ENCODE results near the gene SH3PXD2A.

SH3PXD2A gene

GRCh38 chr10:103843045-103843444 lies 12.3 kb downstream of the SH3PXD2A start:
- Histone ChIP-seq H3K9me3 (no peaks in the 10 kb centered on the region), H3K4me1 (peaks cover 0 to 51% (median 38%) of the 10 kb centered on the region in 4 donors), H3K36me3 (no peaks in the 10 kb centered on the region), H3K27me3 (no peaks in the 10 kb centered on the region), H3K4me3 (no peak overlapping the region), H3K27ac (peak overlapping the region; percentile 71 to 81)
- intact Hi-C loops (cut with DNase I; ENCODE audit: low total_unique reads), result no loop called here
- TF ChIP-seq CTCF (IDR thresholded peaks at IDR 0.05), result no peak
- DNase-seq, result no peak

- Histone ChIP-seq H3K9me3 (no peaks in the 10 kb centered on the region), H3K4me3 (no peak overlapping the region), H3K27ac (peak overlapping the region; percentile 71 to 81), H3K27me3 (no peaks in the 10 kb centered on the region), H3K4me1 (peaks cover 0 to 52% (median 38%) of the 10 kb centered on the region in 4 donors), H3K36me3 (no peaks in the 10 kb centered on the region)
- TF ChIP-seq CTCF (IDR thresholded peaks at IDR 0.05), result no peak
- DNase-seq, result no peak
- intact Hi-C loops (cut with DNase I; ENCODE audit: low total_unique reads), result no loop called here
These were observed 12.8 kb downstream of the SH3PXD2A start for GRCh38 chr10:103842605-103843004.

- no peaks in the 10 kb centered on the region for H3K27me3 ChIP-seq
- no peak for DNase-seq
- intact Hi-C loops (cut with DNase I; ENCODE audit: low total_unique reads), result no loop called here
- no peaks in the 10 kb centered on the region for H3K9me3 ChIP-seq
- no peak overlapping the region for H3K27ac ChIP-seq
- H3K4me1 ChIP-seq, result peaks cover 0 to 52% (median 38%) of the 10 kb centered on the region in 4 donors
- no peak for TF ChIP-seq CTCF (IDR thresholded peaks at IDR 0.05)
- H3K4me3 ChIP-seq, result no peak overlapping the region
- no peaks in the 10 kb centered on the region for H3K36me3 ChIP-seq
These were observed 13.9 kb downstream of the SH3PXD2A start for GRCh38 chr10:103841519-103841918.

- Histone ChIP-seq H3K4me1 (peaks cover 0 to 56% (median 41%) of the 10 kb centered on the region in 4 donors), H3K9me3 (no peaks in the 10 kb centered on the region), H3K27me3 (no peaks in the 10 kb centered on the region), H3K4me3 (no peak overlapping the region), H3K27ac (no peak overlapping the region), H3K36me3 (no peaks in the 10 kb centered on the region)
- DNase-seq, result no peak
- no peak for TF ChIP-seq CTCF (IDR thresholded peaks at IDR 0.05)
- intact Hi-C loops (cut with DNase I; ENCODE audit: low total_unique reads), result no loop called here
These were observed 14.7 kb downstream of the SH3PXD2A start for GRCh38 chr10:103840740-103841070.

- no peaks in the 10 kb centered on the region for H3K27me3 ChIP-seq
- intact Hi-C loops (cut with DNase I; ENCODE audit: low total_unique reads), result no loop called here
- H3K27ac ChIP-seq, result no peak overlapping the region
- peak in 1 of 2 donors; percentile 64 for DNase-seq
- H3K36me3 ChIP-seq, result no peaks in the 10 kb centered on the region
- H3K4me1 ChIP-seq, result peaks cover 0 to 62% (median 46%) of the 10 kb centered on the region in 4 donors
- no peaks in the 10 kb centered on the region for H3K9me3 ChIP-seq
- TF ChIP-seq CTCF (IDR thresholded peaks at IDR 0.05), result no peak
- H3K4me3 ChIP-seq, result no peak overlapping the region
These were observed 15.3 kb downstream of the SH3PXD2A start for GRCh38 chr10:103839872-103840739.

All from tibial artery (tissue), 4 donors.